Activated B cell treated with CpG ODN at 0.5 μM for 24 hours (primary cell): ENCODE results near the gene MYLIP. TPM values are rescaled to one million over a fixed set of nuclear protein-coding genes. Genes with fewer than 3 reads are reported as not detected.
"Not testable (repeated sequence)": the region's sequence is repeated elsewhere in the genome, so short reads cannot be mapped to it uniquely, and the experiment has no call there.

ENCODE experiments used
- ATAC-seq: fragments of 200-7000 bp; cut with Tn5 transposase; one replicate; pipeline ENCODE4 v1.10.0; 2021; ENCODE audit warnings: low read depth, mild to moderate bottlenecking, moderate library complexity
- CTCF ChIA-PET: fragments of 350-600 bp; sonication (Branson Sonifier 250); formaldehyde crosslinking; loops from one replicate; lab custom pipeline; 2021; ENCODE audit warnings: antibody characterized with exemption; lab: Charles Lee
- POLR2A ChIA-PET: fragments of 350-600 bp; sonication (Branson Sonifier 250); formaldehyde crosslinking; loops from one replicate; lab custom pipeline; 2021; ENCODE audit warnings: antibody characterized with exemption; lab: Charles Lee
- DNase-seq: peaks from one replicate; pipeline ENCODE4 v3.0.0; 2022
- H3K27ac Mint-ChIP-seq: one replicate; pipeline ENCODE4 v1.8.0; 2020; ENCODE audit warnings: mixed read lengths
- H3K27me3 Mint-ChIP-seq: one replicate; pipeline ENCODE4 v1.8.0; 2021; ENCODE audit warnings: mixed read lengths
- H3K36me3 Mint-ChIP-seq: one replicate; pipeline ENCODE4 v1.8.0; 2021; ENCODE audit warnings: low read depth, mixed read lengths
- H3K4me1 Mint-ChIP-seq: one replicate; pipeline ENCODE4 v1.8.0; 2021; ENCODE audit warnings: mixed read lengths
- H3K4me3 Mint-ChIP-seq: one replicate; pipeline ENCODE4 v1.8.0; 2020; ENCODE audit warnings: mild to moderate bottlenecking, mixed read lengths
- H3K9me3 Mint-ChIP-seq: one replicate; pipeline ENCODE4 v1.8.0; 2020; ENCODE audit warnings: mixed read lengths
- CTCF ChIP-seq: fragments of 200-600 bp; IDR thresholded peaks from one replicate; pipeline ENCODE4 v1.8.0; 2022; ENCODE audit warnings: antibody characterized with exemption, mild to moderate bottlenecking
- intact Hi-C: fragments of 100-400 bp; cut with micrococcal nuclease; formaldehyde crosslinking; loops from one replicate; pipeline ENCODE4 v1.15.1; 2024
- total RNA-seq: library from RNA; stranded (reverse); gene quantifications from 2 replicates; pipeline ENCODE4 v1.2.3, GENCODE V29; 2022

Gene MYLIP
- total RNA-seq, 1 donor from 2014 or later: 10.3 TPM

DNA sequence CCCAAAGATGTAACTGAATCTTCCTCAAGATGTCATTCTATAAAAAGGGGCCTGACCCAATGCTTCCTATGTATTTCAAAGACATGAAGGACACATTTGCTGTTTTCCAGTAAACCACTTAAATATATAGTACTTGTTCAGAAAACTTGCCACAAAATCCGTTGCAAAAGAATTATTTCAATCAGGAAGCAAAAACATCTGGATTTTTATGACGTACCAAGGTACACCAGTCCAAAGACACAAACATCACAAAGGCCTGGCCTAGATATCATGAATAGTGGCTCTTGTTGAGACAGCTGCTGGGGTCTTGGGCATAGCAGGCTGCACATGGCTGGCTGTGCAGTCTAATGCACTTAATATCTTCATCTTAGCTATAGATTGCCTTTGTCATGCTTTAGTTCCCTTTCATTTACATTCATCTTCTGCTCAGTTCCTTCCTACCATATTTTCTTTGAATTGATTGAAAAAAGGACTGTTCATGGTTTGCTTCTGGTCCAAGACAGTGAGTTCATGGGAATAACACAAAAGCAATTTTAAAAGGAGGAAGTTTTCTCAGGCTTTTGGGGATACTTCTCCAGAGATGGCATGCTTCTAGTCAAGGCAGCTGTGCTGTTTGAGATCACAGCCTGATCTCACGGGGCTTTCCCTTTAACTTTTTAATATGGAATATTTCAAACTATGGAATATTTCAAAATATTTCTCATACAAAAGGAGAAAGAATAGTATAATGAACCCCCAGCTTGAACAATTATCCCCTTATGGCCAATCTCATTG lies 44.5 kb downstream of the MYLIP start:
- TF ChIP-seq CTCF: no peak
- intact Hi-C loops: no loop called here
- POLR2A ChIA-PET: no interaction called here
- Mint-ChIP-seq H3K4me3 (no peak overlapping the region), H3K9me3 (no peaks in the 10 kb centered on the region), H3K27me3 (peaks cover 6% of the 10 kb centered on the region), H3K4me1 (no peaks in the 10 kb centered on the region), H3K27ac (no peak overlapping the region), H3K36me3 (no peaks in the 10 kb centered on the region)
- CTCF ChIA-PET: interaction anchor here (1.1 kb wide), 1 partner anchor 482 kb away, joined by 3 read pairs; no protein-coding TSS in a partner anchor
- ATAC-seq (no peak), DNase-seq (no peak)

GRCh38 chr6:16174416-16175078 lies 45.7 kb downstream of the MYLIP start:
- Mint-ChIP-seq H3K9me3 (no peaks in the 10 kb centered on the region), H3K4me1 (no peaks in the 10 kb centered on the region)
- POLR2A ChIA-PET: no interaction called here

GRCh38 chr6:16176600-16176999 lies 47.7 kb downstream of the MYLIP start:
- peaks cover 12% of the 10 kb centered on the region for H3K4me1 Mint-ChIP-seq
- POLR2A ChIA-PET, H3K36me3 Mint-ChIP-seq, H3K9me3 Mint-ChIP-seq, H3K27ac Mint-ChIP-seq, CTCF ChIA-PET, H3K4me3 Mint-ChIP-seq, intact Hi-C loops, ATAC-seq, DNase-seq, H3K27me3 Mint-ChIP-seq: not testable (repeated sequence)

More at GRCh38 chr6:16174416-16175078, 45.7 kb downstream of the MYLIP start:
- intact Hi-C loops: no loop called here
- Mint-ChIP-seq H3K27ac (no peak overlapping the region), H3K4me3 (no peak overlapping the region), H3K36me3 (no peaks in the 10 kb centered on the region), H3K27me3 (peaks cover 3% of the 10 kb centered on the region)
- ATAC-seq (no peak), DNase-seq (no peak)
- CTCF ChIA-PET: no interaction called here
- TF ChIP-seq CTCF: no peak

DNA sequence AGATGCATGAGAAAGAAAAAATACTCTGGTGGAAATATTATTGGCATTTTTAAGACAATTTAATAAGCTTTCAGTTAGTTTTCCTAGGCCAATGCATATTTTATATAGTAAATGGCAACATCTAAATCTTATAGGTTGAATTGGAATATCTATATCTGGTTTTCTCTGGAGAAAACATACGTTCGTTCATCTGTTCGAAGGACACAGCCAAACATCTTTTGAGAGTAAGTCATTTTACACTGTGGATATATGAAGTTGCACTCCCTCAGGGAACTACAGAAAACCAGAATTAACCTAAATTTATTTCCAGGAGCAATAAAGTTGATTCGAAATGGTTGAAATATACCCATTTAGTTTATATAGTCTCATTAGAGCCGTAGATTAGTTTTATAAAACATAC lies 49.0 kb downstream of the MYLIP start:
- Mint-ChIP-seq H3K9me3 (peaks cover 2% of the 10 kb centered on the region), H3K4me1 (peaks cover 12% of the 10 kb centered on the region), H3K36me3 (no peaks in the 10 kb centered on the region), H3K4me3 (no peak overlapping the region), H3K27me3 (peaks cover 3% of the 10 kb centered on the region), H3K27ac (no peak overlapping the region)
- intact Hi-C loops: no loop called here
- ATAC-seq: no peak
- no peak for DNase-seq
- no peak for TF ChIP-seq CTCF
- ChIA-PET POLR2A (no interaction called here), CTCF (no interaction called here)

GRCh38 chr6:16178351-16178750 lies 49.5 kb downstream of the MYLIP start:
- Mint-ChIP-seq H3K36me3 (no peaks in the 10 kb centered on the region), H3K9me3 (peaks cover 2% of the 10 kb centered on the region), H3K4me1 (peaks cover 16% of the 10 kb centered on the region), H3K4me3 (no peak overlapping the region), H3K27me3 (peaks cover 3% of the 10 kb centered on the region), H3K27ac (no peak overlapping the region)
- POLR2A ChIA-PET: no interaction called here
- ATAC-seq (no peak), DNase-seq (no peak)
- intact Hi-C loops: no loop called here
- no peak for TF ChIP-seq CTCF
- CTCF ChIA-PET: no interaction called here
